ENCODE data around the gene SLAIN2. TPM values are rescaled to one million over a fixed set of nuclear protein-coding genes. Genes with fewer than 3 reads are reported as not detected.

SLAIN2 gene
- total and polyA plus RNA-seq, 12 donors, result 7.5 to 181 (median 46.6) TPM

- Histone ChIP-seq H3K9me3 (replicated peaks in 1 of 3) (no peaks in the 10 kb centered on the region), H3K27ac (no peak overlapping the region), H3K27me3 (no peaks in the 10 kb centered on the region), H3K36me3 (replicated peaks in 1 of 2) (no peaks in the 10 kb centered on the region), H3K4me1 (replicated peaks in 1 of 2) (peaks cover 0 to 13% of the 10 kb centered on the region in 2 donors), H3K4me3 (no peak overlapping the region)
- no peak for DNase-seq
- 24 to 32% (median 28%) methylated on average over 2 of the region's 2 CpGs for WGBS, 4 donors
- TF ChIP-seq POLR2A (IDR thresholded peaks at IDR 0.05), result no peak
- TF ChIP-seq, protein P1, sequence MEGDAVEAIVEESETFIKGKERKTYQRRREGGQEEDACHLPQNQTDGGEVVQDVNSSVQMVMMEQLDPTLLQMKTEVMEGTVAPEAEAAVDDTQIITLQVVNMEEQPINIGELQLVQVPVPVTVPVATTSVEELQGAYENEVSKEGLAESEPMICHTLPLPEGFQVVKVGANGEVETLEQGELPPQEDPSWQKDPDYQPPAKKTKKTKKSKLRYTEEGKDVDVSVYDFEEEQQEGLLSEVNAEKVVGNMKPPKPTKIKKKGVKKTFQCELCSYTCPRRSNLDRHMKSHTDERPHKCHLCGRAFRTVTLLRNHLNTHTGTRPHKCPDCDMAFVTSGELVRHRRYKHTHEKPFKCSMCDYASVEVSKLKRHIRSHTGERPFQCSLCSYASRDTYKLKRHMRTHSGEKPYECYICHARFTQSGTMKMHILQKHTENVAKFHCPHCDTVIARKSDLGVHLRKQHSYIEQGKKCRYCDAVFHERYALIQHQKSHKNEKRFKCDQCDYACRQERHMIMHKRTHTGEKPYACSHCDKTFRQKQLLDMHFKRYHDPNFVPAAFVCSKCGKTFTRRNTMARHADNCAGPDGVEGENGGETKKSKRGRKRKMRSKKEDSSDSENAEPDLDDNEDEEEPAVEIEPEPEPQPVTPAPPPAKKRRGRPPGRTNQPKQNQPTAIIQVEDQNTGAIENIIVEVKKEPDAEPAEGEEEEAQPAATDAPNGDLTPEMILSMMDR (IDR thresholded peaks at IDR 0.05), result no peak
- intact Hi-C loops (cut with DNase I), result no loop called here
Measured at GRCh38 chr4:48369248-48369647, 27.9 kb downstream of the SLAIN2 start.

- TF ChIP-seq, protein P1 (IDR thresholded peaks at IDR 0.05), result no peak
- no peak for TF ChIP-seq POLR2A (IDR thresholded peaks at IDR 0.05)
Measured at GRCh38 chr4:48369771-48370170, 28.4 kb downstream of the SLAIN2 start.

DNA sequence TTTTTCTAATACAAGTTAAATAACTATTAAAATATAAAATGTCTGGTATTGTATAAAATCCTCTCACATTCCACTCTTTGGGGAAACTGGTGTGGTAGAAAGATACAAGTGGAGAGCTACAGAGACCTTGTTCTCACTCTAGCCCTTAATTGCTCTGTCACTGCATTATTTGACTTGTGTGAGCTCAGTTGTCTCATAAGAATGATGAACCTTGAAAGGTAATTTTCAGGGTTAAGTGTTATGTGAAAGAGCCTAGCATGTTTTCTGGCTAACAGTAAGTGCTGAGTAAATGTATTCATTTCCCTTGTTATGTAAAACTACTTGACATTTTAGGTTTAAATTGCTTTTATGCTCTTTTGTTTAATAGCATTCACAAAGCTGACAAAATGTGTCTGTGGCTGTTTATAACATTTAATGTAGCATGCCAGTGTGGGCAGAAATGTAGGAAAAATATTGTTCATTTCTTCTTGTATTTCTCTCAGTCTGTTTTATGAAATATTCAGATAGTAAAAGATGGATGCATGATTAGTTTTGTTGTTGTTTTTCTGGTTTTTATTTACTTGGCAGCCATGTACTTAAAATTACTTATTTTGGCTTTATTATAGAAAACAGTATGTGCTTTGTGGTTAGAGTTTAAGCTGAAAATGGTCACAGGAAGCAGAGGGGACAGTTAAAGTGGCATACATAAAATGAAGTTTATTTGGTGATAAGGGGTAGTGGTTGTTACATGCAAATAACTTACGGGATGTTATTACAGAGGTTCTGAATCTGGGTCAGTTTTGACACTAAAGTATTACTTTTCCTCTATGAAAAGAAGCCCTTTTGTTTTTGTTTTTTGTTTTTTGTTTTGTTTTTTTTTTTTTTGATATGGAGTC lies 29.2 kb downstream of the SLAIN2 start:
- Histone ChIP-seq H3K4me1 (replicated peaks in 1 of 2) (peaks cover 0 to 14% of the 10 kb centered on the region in 2 donors), H3K9me3 (replicated peaks in 1 of 3) (no peaks in the 10 kb centered on the region), H3K27ac (no peak overlapping the region), H3K27me3 (no peaks in the 10 kb centered on the region), H3K4me3 (no peak overlapping the region), H3K36me3 (replicated peaks in 1 of 2) (no peaks in the 10 kb centered on the region)
- intact Hi-C loops (cut with DNase I), result no loop called here
- TF ChIP-seq POLR2A (IDR thresholded peaks at IDR 0.05), result no peak
- TF ChIP-seq, protein P1 (IDR thresholded peaks at IDR 0.05), result no peak
- no peak for DNase-seq
- 51 to 64% (median 56%) methylated on average over 1 of the region's 1 CpG for WGBS, 4 donors

More at GRCh38 chr4:48369771-48370170, 28.4 kb downstream of the SLAIN2 start:
- no peak overlapping the region for H3K4me3 ChIP-seq
- no peaks in the 10 kb centered on the region for H3K36me3 ChIP-seq (replicated peaks in 1 of 2)
- no peaks in the 10 kb centered on the region for H3K27me3 ChIP-seq
- 87 to 96% (median 91%) methylated on average over 2 of the region's 2 CpGs for WGBS, 4 donors
- H3K9me3 ChIP-seq (replicated peaks in 1 of 3), result no peaks in the 10 kb centered on the region
- no peak for DNase-seq
- no peak overlapping the region for H3K27ac ChIP-seq
- intact Hi-C loops (cut with DNase I), result no loop called here
- H3K4me1 ChIP-seq (replicated peaks in 1 of 2), result peaks cover 0 to 13% of the 10 kb centered on the region in 2 donors

DNA sequence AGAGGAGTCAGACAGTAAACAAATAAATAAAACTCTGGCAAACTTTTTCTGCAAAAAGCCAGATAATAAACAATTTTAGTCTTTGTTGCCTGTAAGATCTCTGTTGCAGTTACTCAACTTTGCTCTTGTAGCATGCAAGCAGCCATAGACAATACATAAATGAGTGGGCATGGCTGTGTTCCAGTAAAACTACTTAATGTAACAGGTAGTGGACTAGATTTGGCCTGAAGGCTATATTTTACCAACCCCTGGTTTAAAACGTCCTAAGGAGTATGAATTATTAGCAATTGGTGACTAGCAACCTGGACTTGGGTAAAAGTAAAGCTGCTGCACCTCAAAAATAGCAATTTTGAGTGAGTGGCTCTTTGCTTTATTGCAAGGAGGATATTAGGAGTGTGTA lies 30.9 kb downstream of the SLAIN2 start:
- DNase-seq, result no peak
- WGBS, 4 donors, result 44 to 63% (median 47%) methylated on average over 1 of the region's 1 CpG
- H3K4me1 ChIP-seq (replicated peaks in 1 of 2), result peaks cover 0 to 22% of the 10 kb centered on the region in 2 donors

More for the DNA sequence above, 30.9 kb downstream of the SLAIN2 start:
- H3K4me3 ChIP-seq, result no peak overlapping the region
- intact Hi-C loops (cut with DNase I), result no loop called here
- no peaks in the 10 kb centered on the region for H3K27me3 ChIP-seq
- H3K27ac ChIP-seq, result no peak overlapping the region
- H3K36me3 ChIP-seq (replicated peaks in 1 of 2), result no peaks in the 10 kb centered on the region
- TF ChIP-seq POLR2A (IDR thresholded peaks at IDR 0.05), result no peak
- TF ChIP-seq, protein P1 (IDR thresholded peaks at IDR 0.05), result no peak
- no peaks in the 10 kb centered on the region for H3K9me3 ChIP-seq (replicated peaks in 1 of 3)
